GM18517 (cell line): ENCODE data around the gene BATF.

ENCODE experiments used
- ATAC-seq: cut with Tn5 transposase; IDR thresholded peaks from one replicate; pipeline ENCODE4 v1.9.1; 2021; ENCODE audit warnings: mild to moderate bottlenecking, moderate library complexity; ENCODE audit not compliant: unreplicated experiment

BATF gene

GRCh38 chr14:75559451-75560222 lies 37.4 kb downstream of the BATF start:
- ATAC-seq: no peak

GRCh38 chr14:75561013-75561432 lies 38.8 kb downstream of the BATF start:
- peak; percentile 49 for ATAC-seq

GRCh38 chr14:75562089-75562488 lies 39.8 kb downstream of the BATF start:
- ATAC-seq: no peak

- ATAC-seq: no peak
Measured at GRCh38 chr14:75562489-75562888, 40.2 kb downstream of the BATF start.

DNA sequence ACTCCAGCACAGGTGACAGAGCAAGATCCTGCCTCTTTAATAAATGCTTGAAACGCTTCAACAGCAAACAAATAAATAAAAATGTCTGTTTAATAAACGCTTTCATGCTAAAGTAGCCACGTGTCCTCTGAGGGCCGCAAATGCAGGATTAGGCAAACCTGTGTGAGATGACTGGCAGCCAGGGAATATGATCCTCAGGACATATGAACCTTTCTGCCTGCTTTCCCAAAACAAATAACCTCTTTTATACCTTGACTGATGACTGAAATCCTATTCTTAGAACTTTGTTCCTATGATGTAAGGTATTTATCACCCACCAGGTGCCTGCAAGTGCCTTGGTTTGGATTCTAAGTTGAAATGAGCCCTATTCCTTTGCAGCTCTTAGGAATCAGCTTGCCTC lies 41.7 kb downstream of the BATF start:
- no peak for ATAC-seq

DNA sequence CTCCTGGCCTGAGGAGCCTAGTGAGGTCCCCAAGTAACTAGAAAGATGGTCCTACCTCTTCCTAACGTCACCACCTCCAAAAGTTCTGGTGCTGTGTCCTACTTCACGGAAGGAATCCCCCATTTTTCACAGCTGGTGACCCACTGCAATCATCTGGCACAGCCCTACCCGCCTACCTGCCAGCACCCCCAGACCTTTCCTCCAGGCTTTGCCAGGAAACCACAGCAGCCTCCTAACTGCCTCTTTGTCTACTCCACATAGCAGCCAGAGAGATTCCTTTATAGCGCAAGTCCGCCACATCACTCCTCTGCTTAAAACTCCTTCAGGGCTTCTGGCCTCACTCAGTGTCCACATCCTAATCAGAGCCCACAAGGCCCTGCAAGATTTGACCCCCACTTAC lies 42.8 kb downstream of the BATF start:
- ATAC-seq: no peak

GRCh38 chr14:75566321-75566720 lies 44.1 kb downstream of the BATF start:
- no peak for ATAC-seq

- no peak for ATAC-seq
Measured at GRCh38 chr14:75566752-75567151, 44.5 kb downstream of the BATF start.

DNA sequence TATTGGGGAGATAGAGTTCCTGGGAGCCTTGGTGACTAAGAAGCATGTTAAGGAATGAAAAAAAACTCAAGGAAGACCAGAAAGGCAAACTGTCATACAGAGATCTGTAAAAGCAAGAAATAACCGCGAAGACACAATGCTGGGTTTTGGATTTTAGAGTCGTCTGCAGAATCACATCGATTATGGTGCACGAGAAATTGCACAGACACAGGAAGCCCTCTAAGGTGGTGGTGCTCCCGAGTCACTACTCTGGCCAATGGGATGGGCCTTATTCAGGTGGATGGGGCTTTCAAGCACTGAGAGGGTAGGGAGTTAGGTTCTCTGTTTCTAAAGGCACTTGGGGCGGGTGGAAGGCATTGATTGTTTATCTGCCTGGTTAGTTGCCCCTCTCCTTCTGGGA lies 45.9 kb downstream of the BATF start:
- ATAC-seq: no peak

DNA sequence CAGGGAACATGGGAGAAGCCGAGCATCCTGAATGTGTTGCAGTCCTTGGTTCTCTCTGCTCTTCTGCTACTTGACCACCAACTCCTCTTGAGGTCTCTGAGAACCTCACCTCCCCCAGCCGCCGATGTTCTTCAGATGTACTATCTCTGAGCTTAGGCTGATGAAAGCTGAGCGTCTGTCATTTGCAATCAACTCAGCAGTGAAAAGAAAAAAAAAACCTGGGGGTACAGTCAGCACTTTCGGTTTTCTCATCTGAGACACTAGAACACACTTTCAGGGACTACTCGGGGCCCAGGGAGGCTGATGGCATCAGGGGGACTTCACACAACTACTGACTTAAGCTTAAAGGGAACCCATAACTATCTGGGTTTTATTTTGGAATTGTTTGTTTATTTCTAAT lies 46.5 kb downstream of the BATF start:
- no peak for ATAC-seq

DNA sequence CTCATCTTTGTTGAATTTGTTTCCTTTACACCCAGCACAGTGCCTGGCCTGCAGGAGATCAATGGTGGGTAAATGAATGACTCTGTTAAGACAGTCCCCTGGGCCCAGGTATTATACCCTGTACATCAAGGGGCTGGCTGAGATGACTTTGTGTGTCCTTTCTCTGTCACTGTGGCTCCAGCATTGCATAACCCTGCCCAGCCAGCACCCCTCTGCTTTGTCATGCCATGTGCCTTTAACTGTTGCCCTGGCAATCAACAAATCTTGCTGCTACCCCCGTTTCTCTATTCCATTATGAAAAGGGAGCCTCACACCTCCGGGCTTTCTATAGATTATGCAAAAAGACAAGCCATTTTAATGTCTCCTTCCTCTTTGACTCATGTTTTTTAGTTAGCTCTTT lies 48.5 kb downstream of the BATF start:
- ATAC-seq: no peak

- ATAC-seq: no peak
Measured at GRCh38 chr14:75572104-75572503, 49.8 kb downstream of the BATF start.

GRCh38 chr14:75577090-75577489 lies 54.8 kb downstream of the BATF start:
- no peak for ATAC-seq

GRCh38 chr14:75577729-75578101 lies 55.4 kb downstream of the BATF start:
- peak; percentile 78 for ATAC-seq

GRCh38 chr14:75578102-75578785 lies 56.0 kb downstream of the BATF start, which contains the start of gene FLVCR2:
TSS of gene FLVCR2 (plus strand) at chr14:75578620. CDS start at chr14:75578973, 353 bp downstream.
- peak; percentile 29 for ATAC-seq

GRCh38 chr14:75578786-75579337 lies 56.6 kb downstream of the BATF start:
- no peak for ATAC-seq

DNA sequence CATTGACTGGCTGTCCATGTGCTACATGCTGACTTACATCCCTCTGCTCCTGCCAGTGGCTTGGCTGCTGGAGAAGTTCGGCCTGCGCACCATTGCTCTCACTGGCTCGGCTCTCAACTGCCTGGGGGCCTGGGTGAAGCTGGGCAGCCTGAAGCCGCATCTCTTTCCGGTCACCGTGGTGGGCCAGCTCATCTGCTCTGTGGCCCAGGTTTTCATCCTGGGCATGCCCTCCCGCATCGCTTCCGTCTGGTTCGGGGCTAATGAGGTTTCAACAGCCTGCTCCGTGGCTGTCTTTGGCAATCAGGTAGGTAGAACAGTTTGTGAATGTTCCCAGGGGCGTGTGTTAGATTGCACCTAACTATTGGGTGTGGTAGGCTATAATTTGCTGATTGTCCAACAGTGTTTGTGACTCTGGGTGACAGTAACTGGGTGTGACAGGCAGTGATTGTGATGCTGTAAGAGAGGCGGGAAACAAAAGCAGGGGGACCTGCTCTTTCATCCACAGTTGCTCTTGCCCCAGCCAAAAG lies 57.1 kb downstream of the BATF start:
- no peak for ATAC-seq

GRCh38 chr14:75579882-75580281 lies 57.6 kb downstream of the BATF start:
- no peak for ATAC-seq

DNA sequence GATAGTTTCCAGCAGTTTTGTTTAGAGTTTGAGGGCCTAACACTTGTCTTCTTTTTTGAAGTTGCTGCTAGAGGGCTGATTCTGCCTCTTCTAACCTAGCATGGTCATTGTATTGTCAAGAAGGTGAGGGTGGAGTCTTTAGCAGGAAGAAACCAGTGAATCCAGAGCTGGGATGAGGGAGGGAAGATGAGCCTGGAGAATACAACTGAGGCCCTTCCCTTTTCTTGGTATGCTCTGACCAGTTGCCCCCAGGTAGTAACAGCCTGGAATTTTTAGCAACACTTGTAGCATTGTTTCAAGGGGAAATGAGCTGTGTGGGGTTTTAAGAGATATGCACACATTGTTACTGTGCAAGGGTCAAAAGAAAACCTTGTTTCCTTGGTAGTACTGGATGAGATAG lies 65.1 kb downstream of the BATF start:
- no peak for ATAC-seq

GRCh38 chr14:75589931-75590330 lies 67.7 kb downstream of the BATF start:
- ATAC-seq: no peak

- no peak for ATAC-seq
Measured at GRCh38 chr14:75591331-75591946, 69.2 kb downstream of the BATF start.
